Renal pelvis (tissue), 4 donors: ENCODE data around the gene AFP. TPM values are rescaled to one million over a fixed set of nuclear protein-coding genes. Genes with fewer than 3 reads are reported as not detected.

Experiments used
- DNase-seq: peaks from one replicate; pipeline ENCODE4 v3.0.0-alpha.2; 2013
- polyA plus RNA-seq, 3 donors: library from polyadenylated mRNA; unstranded; fragments of 120-200 nt; gene quantifications; one replicate each; pipeline ENCODE4 v1.2.1, GENCODE V29; 2013; ENCODE audit not compliant: insufficient read length in 3 of 3

Gene AFP
- polyA plus RNA-seq, 3 donors, result 437 to 1,749 (median 1,318) TPM

DNA sequence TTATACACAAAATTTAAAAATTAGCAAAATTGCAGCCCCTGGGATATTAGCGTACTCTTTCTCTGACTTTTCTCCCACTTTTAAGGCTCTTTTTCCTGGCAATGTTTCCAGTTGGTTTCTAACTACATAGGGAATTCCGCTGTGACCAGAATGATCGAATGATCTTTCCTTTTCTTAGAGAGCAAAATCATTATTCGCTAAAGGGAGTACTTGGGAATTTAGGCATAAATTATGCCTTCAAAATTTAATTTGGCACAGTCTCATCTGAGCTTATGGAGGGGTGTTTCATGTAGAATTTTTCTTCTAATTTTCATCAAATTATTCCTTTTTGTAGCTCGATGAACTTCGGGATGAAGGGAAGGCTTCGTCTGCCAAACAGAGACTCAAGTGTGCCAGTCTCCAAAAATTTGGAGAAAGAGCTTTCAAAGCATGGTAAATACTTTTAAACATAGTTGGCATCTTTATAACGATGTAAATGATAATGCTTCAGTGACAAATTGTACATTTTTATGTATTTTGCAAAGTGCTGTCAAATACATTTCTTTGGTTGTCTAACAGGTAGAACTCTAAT, 26.0 kb upstream of the AFP start:
- no peak for DNase-seq

DNA sequence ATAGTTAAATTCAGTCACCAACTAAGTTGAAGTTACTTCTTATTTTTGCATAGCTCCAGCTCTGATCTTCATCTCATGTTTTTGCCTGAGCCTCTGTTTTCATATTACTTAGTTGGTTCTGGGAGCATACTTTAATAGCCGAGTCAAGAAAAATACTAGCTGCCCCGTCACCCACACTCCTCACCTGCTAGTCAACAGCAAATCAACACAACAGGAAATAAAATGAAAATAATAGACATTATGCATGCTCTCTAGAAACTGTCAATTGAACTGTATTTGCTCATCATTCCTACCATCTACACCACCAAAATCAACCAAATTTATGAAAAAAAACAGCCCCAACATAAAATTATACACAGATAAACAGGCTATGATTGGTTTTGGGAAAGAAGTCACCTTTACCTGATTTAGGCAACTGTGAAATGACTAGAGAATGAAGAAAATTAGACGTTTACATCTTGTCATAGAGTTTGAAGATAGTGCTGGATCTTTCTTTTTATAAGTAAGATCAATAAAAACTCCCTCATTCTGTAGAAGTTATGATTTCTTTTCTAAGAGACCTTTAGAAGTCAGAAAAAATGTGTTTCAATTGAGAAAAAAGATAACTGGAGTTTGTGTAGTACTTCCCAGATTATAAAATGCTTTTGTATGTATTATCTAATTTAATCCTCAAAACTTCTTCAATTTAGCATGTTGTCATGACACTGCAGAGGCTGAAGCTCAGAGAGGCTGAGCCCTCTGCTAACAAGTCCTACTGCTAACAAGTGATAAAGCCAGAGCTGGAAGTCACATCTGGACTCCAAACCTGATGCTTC, 24.9 kb upstream of the AFP start:
- DNase-seq, result no peak

DNA sequence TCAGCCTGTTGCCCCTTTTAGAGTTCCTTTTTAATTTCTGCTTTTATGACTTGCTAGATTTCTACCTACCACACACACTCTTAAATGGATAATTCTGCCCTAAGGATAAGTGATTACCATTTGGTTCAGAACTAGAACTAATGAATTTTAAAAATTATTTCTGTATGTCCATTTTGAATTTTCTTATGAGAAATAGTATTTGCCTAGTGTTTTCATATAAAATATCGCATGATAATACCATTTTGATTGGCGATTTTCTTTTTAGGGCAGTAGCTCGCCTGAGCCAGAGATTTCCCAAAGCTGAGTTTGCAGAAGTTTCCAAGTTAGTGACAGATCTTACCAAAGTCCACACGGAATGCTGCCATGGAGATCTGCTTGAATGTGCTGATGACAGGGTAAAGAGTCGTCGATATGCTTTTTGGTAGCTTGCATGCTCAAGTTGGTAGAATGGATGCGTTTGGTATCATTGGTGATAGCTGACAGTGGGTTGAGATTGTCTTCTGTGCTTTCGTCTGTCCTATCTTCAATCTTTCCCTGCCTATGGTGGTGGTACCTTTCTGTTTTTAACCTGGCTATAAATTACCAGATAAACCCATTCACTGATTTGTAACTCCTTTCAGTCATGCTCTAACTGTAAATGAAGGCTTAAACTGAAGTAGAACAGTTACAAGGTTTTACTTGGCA, 24.1 kb upstream of the AFP start:
- no peak for DNase-seq

DNA sequence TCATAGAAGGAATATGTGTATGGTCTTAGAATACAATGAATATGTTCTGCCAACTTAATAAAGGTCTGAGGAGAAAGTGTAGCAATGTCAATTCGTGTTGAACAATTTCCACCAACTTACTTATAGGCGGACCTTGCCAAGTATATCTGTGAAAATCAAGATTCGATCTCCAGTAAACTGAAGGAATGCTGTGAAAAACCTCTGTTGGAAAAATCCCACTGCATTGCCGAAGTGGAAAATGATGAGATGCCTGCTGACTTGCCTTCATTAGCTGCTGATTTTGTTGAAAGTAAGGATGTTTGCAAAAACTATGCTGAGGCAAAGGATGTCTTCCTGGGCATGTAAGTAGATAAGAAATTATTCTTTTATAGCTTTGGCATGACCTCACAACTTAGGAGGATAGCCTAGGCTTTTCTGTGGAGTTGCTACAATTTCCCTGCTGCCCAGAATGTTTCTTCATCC, 22.7 kb upstream of the AFP start:
- no peak for DNase-seq

DNA sequence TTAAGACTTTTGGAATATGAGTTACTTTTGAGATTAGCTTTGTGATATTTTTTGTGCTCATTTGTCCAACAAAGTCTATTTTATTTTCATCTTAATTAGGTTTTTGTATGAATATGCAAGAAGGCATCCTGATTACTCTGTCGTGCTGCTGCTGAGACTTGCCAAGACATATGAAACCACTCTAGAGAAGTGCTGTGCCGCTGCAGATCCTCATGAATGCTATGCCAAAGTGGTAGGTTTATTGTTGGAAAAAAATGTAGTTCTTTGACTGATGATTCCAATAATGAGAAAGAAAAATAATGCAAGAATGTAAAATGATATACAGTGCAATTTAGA, 21.1 kb upstream of the AFP start:
- no peak for DNase-seq

DNA sequence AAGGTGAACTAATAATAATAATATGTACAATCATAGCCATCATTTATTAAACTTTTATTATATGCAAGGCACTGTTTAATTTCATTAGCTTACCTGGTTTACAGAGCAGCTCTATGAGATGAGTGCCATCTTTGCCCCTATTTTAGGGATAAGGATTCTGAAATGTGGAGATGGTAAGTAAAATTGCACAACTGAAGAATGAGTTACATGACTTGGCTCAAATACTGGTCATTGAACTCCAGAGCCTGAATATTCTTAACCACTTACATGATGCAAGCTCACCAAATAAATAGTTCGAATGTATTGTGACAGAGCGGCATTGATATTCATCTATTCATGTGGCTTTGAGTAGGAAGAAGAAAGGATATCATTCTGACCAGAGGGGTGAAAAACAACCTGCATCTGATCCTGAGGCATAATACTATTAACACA, 20.2 kb upstream of the AFP start:
- DNase-seq, result no peak

DNA sequence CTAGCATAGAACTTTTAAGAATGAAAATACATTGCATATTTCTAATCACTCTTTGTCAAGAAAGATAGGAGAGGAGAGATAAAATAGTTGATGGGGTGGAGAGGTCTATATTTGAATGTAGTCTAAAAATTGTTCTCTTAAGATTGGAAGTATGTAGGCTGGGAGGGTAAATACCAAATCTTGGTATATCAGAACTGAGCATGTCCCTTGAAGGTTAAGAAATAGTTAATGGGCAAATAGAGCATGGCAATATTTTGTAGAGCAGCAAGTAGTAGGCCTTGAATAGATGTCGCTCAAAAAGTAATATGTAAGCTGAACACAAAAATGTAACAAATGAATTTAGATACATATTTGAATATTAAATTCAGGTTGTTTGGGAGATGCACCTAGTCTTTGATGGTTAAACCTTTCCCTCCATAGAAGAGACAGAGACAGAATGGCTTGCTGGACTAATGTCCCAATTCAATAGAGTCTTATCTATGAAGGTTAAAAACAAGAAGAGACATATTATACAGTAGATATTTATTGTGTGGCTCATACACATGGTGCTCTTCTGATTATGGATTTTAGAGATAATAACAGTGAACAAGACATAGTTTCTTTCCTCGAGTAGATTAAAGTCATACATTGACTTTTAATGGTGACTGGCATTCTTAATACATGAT, 19.5 kb upstream of the AFP start:
- no peak for DNase-seq

DNA sequence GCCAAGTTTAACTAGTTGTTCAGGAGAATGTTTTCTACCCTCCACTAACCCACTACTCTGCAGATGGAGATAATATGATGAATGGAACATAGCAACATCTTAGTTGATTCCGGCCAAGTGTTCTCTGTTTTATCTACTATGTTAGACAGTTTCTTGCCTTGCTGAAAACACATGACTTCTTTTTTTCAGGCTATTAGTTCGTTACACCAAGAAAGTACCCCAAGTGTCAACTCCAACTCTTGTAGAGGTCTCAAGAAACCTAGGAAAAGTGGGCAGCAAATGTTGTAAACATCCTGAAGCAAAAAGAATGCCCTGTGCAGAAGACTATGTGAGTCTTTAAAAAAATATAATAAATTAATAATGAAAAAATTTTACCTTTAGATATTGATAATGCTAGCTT, 18.7 kb upstream of the AFP start:
- no peak for DNase-seq

DNA sequence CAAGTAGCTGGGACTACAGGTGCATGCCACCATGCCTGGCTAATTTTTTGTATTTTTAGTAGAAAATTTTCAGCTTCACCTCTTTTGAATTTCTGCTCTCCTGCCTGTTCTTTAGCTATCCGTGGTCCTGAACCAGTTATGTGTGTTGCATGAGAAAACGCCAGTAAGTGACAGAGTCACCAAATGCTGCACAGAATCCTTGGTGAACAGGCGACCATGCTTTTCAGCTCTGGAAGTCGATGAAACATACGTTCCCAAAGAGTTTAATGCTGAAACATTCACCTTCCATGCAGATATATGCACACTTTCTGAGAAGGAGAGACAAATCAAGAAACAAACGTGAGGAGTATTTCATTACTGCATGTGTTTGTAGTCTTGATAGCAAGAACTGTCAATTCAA, 18.0 kb upstream of the AFP start:
- DNase-seq, result no peak

DNA sequence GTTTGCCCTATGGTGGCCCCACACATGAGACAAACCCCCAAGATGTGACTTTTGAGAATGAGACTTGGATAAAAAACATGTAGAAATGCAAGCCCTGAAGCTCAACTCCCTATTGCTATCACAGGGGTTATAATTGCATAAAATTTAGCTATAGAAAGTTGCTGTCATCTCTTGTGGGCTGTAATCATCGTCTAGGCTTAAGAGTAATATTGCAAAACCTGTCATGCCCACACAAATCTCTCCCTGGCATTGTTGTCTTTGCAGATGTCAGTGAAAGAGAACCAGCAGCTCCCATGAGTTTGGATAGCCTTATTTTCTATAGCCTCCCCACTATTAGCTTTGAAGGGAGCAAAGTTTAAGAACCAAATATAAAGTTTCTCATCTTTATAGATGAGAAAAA, 17.3 kb upstream of the AFP start:
- DNase-seq, result no peak

DNA sequence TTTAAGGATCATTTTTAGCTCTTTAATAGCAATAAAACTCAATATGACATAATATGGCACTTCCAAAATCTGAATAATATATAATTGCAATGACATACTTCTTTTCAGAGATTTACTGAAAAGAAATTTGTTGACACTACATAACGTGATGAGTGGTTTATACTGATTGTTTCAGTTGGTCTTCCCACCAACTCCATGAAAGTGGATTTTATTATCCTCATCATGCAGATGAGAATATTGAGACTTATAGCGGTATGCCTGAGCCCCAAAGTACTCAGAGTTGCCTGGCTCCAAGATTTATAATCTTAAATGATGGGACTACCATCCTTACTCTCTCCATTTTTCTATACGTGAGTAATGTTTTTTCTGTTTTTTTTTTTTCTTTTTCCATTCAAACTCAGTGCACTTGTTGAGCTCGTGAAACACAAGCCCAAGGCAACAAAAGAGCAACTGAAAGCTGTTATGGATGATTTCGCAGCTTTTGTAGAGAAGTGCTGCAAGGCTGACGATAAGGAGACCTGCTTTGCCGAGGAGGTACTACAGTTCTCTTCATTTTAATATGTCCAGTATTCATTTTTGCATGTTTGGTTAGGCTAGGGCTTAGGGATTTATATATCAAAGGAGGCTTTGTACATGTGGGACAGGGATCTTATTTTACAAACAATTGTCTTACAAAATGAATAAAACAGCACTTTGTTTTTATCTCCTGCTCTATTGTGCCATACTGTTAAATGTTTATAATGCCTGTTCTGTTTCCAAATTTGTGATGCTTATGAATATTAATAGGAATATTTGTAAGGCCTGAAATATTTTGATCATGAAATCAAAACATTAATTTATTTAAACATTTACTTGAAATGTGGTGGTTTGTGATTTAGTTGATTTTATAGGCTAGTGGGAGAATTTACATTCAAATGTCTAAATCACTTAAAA, 16.6 kb upstream of the AFP start:
- no peak for DNase-seq

DNA sequence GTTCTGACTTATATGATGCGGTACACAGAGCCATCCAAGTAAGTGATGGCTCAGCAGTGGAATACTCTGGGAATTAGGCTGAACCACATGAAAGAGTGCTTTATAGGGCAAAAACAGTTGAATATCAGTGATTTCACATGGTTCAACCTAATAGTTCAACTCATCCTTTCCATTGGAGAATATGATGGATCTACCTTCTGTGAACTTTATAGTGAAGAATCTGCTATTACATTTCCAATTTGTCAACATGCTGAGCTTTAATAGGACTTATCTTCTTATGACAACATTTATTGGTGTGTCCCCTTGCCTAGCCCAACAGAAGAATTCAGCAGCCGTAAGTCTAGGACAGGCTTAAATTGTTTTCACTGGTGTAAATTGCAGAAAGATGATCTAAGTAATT, 15.4 kb upstream of the AFP start:
- no peak for DNase-seq

DNA sequence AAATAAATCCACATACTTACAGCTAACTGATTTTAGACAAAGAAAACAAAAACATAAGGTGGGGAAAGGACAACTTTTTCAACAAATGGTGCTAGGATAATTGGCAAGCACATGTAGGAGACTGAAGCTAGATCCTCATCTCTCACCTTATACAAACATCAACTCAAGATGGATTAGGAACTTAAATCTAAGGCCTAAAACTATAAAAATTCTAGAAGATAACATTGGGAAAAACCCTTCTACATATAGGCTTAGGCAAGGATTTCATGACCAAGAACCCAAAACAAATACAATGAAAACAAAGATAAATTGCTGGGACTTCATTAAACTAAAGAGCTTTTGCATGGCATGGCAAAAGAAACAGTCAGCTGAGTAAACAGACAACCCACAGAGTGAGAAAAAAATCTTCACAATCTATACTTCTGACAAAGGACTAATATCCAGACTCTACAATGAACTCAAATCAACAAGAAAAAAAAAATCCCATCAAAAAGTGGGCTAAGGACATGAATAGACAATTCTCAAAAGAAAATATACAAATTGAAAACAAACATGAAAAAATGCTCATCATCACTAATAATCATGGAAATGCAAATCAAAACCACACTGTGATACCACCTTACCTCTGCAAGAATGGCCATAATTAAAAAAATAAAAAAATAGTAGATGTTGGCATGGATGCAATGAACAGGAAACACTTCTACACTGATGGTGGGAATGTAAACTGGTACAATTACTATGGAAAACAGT, 14.1 kb upstream of the AFP start:
- no peak for DNase-seq

DNA sequence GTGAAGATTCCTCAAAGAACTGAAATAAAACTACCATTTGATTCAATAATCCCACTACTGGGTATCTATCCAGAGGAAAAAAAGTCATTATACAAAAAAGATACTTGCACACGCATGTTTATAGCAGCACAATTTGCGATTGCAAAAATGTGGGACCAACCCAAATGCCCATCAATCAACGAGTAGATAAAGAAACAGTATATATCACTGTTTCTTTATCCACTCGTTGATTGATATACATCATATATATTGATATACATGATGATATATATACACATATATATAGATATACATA, 13.6 kb upstream of the AFP start:
- no peak for DNase-seq

DNA sequence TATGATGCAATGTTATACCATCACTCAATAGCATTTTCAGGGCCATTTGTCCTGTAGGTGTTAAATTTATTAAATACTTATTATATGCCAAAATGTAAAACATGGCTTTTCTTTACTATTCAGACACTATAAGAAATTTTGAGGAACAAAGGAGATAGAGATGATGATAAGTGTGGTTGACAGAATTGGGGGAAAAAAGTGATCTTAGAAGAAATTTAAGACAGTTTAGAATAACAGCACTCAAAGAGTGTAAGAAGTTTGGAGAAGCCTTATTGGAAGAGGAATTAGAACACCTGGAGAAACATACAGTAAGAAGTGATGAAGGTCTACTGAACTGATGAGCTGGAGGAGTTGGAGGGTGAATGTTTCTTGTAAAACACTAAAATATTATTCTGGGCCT, 12.8 kb upstream of the AFP start:
- no peak for DNase-seq

DNA sequence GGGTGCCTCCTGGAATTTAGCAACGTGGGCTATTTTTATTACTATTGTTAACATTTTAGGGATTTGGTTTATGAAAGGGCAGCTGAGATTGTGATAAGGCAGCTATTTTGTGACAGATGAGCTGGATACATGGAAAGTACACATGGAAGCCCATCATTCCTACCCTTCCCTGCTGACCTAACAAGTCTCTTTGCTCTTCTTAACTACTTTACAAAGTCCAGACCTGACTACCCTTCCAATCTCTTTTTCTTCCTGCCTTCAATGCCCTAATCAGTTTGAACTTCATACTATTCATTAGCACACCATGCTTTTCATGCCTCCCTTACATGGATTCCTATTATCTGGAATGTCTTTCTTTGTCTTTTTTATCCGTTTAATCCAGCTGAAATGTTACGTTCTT, 9.4 kb upstream of the AFP start:
- no peak for DNase-seq

DNA sequence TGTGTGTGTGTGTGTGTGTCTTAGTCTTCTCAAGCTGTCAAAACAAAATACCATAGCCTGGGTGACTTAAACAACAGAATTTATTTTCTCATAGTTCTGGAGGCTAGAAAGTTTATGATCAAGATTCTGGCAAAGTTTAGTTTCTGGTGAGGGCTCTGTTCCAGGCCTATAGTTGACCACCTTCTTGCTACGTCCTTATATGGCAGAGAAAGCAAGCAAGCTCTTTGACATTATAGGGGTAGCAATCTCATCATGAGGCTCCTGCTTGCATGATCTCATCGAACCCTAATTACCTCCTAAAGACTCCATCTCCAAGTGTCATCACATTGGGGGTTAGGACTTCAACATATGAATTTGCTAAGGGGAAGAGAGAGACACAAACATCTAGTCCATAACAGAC, 6.9 kb upstream of the AFP start:
- DNase-seq, result no peak

DNA sequence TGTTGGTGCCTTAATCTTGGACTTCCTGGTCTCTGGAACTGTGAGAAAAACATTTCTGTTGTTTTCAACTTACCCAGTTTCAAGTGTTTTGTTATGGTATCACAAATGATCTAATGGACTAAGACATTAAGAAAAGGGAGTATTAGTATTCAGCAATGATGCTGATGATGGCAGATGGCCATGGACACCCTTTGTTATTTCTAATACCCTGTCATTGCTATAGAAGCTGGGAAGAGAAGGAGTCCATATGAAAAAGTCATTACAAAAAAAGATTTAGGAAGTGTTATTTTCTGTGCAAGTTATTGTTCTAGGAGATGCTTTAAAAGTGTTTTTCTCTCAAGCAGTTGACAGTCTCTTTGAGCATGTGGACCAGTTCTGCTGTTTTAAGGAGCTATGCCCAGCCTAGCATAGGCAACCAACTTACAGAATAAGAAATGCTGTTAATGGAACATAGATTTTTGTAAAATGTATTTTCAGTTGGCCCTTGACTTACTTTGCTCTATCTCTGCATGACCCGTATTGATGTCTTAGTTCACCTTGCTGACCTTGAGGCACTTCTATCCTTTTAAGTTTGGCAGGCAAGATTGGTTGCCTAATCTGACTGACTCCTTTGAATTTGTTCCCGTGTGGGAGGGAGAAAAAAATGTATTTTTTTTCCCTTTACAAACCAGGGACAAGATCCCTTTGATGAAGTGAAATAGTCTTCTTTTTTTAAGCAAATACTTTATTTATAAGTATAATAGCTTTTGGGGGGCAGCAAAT, 6.0 kb upstream of the AFP start:
- DNase-seq, result no peak

DNA sequence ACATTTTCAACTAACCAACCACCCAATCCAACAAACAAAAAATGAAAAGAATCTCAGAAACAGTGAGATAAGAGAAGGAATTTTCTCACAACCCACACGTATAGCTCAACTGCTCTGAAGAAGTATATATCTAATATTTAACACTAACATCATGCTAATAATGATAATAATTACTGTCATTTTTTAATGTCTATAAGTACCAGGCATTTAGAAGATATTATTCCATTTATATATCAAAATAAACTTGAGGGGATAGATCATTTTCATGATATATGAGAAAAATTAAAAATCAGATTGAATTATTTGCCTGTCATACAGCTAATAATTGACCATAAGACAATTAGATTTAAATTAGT, 4.2 kb upstream of the AFP start:
- no peak for DNase-seq
